SHP77 treated with DMSO at 0.1 percent for 48 hours (cell line): ENCODE measurements around the gene ELFN1.

ENCODE experiments used
- DNase-seq: peaks from one replicate; lab custom pipeline; 2025; lab: John Stamatoyannopoulos, UW

ELFN1 gene

GRCh38 chr7:1741751-1742554, 71.9 kb downstream of the ELFN1 start:
- peak; percentile 65 for DNase-seq

GRCh38 chr7:1742555-1743303, 72.7 kb downstream of the ELFN1 start:
- peak; percentile 69 for DNase-seq

GRCh38 chr7:1743481-1744230, 73.6 kb downstream of the ELFN1 start:
- no peak for DNase-seq

- DNase-seq = no peak
Measured at GRCh38 chr7:1744296-1745017, 74.4 kb downstream of the ELFN1 start.

- DNase-seq = no peak
Measured at GRCh38 chr7:1745018-1745532, 75.0 kb downstream of the ELFN1 start.

- DNase-seq = no peak
Measured at GRCh38 chr7:1745576-1746490, 75.8 kb downstream of the ELFN1 start.

- no peak for DNase-seq
Measured at GRCh38 chr7:1746491-1746975, 76.5 kb downstream of the ELFN1 start.

- no peak for DNase-seq
Measured at GRCh38 chr7:1747004-1747801, 77.1 kb downstream of the ELFN1 start.

GRCh38 chr7:1748076-1748838, 78.2 kb downstream of the ELFN1 start:
- no peak for DNase-seq

- DNase-seq = no peak
Measured at GRCh38 chr7:1748839-1749173, 78.7 kb downstream of the ELFN1 start.

GRCh38 chr7:1749351-1749863, 79.3 kb downstream of the ELFN1 start:
- DNase-seq = no peak

GRCh38 chr7:1749864-1750466, 79.9 kb downstream of the ELFN1 start:
- DNase-seq = no peak

- DNase-seq = no peak
Measured at GRCh38 chr7:1750541-1751021, 80.5 kb downstream of the ELFN1 start.

GRCh38 chr7:1752111-1752510, 82.0 kb downstream of the ELFN1 start:
- no peak for DNase-seq

- DNase-seq = no peak
Measured at GRCh38 chr7:1752771-1753563, 82.9 kb downstream of the ELFN1 start.

- no peak for DNase-seq
Measured at GRCh38 chr7:1753564-1753867, 83.4 kb downstream of the ELFN1 start.

GRCh38 chr7:1754345-1754908, 84.3 kb downstream of the ELFN1 start:
- no peak for DNase-seq
